DMS79 treated with DMSO at 0.1 percent for 48 hours (cell line): ENCODE measurements around the gene STC2.

Experiments used
- DNase-seq: peaks from one replicate; lab custom pipeline; 2025; lab: John Stamatoyannopoulos, UW

Gene STC2

DNA sequence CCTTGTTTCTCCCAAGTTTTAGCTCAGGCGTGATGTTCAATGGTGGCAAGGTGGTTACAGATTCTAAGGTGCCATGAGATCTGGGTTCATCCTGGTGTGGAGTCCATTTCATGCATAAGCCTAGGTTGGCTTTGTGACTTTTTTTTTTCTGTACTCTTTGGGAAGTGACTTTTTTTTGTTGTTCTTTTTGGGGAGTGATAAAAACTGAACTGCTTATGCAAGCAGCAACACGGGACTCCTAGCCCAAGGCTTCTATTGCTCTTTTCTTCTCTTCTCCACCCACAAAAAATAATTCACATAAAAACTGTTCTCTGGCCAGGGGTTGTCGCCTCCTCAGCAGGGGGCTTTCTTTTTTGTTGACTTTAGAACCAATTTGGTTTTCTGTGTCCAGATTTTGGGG, 15.4 kb downstream of the STC2 start:
- DNase-seq: no peak

DNA sequence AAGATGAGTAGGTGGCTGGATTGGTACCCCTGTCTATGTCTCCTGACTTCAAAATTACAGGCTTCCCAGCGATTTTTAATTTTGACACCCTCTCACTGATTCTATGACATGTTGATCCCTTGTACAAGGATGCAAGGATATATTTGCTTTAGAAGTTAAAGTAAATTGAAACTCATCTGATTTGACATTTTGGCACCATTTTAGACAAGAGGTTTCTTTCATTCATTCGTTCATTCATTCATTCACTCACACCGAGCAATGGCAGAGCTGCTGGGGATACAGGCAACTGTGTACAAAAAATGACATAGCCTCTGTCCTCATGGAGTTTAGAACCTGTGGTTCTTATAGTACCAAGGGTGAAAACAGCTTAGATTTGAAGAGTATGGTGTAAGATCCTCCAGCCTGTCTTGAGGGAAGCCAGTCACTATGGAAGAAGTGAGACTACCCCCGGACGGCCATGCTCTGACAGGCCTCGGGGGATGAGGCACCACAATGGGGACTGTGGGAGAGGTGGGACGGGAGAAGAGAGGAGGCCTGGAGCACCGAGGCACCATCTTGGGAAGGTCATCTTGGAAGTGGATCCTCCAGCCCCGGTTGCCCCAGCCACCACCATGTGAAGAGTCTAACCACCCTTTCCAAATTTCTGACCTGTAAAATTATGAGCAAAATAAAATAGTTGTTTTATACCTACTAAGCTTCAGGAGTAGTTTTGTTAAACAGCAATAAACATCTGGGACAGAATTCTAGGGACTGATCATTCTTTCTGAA, 16.2 kb downstream of the STC2 start:
- DNase-seq: no peak

DNA sequence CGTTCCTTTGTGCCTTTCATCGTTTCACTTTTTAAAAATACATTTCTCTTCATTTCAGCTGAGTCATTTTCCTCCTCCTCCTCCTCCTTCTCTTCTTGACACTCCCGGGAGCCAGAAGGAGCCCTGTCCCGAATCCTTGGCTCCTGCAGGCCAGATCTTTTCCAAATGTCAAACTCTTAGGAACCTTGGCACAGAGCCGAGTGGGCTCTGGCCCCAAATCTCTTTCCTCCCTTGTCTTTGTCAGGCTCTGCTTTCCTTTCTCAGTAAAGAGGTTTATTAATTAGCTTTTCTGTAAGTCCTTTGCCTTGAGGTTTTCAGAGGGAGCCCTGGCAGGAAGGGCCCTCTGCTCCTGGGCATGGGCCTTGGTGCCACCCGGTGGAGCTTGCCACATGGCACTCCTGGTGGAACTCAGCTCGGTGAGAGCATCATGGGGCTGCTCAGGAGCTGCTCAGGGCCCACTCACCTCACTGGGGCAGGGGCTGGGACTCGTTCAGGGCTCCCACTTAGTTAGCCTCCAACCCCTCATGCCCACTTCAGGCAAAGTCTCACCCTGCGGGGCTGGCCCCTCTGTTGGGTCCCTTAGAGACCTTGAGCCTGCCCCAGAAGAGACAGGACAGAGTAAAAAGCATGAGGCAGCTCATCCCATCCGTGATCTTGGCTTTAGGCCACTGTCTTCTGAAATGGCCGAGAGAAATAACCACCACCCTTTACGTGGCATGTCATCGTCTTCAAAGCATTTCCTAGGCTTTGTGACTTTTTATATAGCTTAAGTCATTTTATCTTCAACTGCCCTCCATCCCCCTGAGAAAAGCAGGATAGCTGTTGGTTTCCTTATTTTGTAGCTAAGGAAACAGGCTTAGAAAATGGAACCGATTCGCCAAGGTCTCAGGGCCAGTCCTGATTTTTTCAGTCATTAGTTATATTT, 17.1 kb downstream of the STC2 start:
- no peak for DNase-seq

DNA sequence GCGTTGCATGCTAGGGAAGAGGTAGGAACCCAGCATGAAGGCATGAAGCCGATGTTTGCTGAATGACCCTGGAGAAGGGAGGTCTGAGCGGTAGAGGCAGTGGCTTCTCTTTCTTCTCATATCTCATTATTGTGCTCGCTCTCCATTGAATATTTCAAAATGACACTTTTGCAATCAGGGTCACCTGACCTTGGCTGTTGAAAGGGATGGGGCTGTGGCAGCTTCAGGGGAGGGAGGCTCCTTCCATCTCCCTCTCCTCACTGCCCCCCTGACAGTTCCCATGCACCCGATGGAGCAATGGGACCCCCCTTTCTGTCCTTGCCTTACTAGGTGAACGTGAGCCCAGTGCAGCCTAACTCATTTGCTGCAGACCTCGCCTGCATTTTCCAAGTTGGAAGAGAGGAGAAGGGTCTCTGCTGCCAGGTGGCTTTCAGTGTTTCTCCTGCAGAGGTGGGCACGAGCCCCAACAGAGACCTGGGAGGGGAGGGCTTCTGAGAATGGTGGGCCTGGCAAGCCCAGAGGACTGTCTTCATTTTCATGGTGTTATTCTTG, 17.9 kb downstream of the STC2 start:
- no peak for DNase-seq

DNA sequence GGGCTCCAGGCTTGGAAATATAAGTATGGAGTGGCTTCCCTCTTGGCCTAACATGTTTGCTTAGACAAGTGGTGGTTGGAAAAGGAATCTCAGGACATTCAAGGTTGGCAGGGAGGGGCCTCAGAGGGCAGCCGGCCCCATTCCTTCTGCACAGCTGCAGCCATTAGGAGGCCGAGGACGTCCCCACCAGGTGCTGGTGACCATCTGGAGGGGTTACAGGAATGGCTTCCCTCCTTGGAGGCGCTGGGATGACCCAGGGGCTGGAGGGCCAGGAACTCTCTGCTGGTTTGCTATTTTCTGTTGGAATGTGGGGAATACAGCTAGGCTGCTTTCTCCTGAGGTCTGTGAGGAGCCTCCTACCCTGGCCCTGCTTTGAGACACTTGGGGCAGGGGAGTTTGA, 18.5 kb downstream of the STC2 start:
- DNase-seq: no peak

DNA sequence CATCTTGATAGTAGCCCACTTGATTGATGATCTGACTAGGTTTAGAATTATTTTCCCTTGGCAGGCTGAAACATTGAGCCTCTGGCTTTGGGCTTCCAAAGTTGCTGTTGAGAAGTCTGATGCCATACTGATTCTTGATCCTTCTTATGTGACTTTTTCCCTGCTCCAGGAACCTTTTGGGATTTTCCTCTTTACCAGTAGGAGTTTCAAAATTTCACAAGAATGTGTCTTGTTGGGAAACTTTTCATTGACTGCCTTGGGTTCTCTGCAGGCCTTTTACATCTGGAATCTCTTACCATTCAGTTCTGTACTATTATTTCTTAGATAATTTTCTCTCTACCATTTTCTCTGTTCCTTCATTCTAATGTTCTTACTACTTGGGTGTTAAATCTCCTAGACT, 20.0 kb downstream of the STC2 start:
- no peak for DNase-seq

DNA sequence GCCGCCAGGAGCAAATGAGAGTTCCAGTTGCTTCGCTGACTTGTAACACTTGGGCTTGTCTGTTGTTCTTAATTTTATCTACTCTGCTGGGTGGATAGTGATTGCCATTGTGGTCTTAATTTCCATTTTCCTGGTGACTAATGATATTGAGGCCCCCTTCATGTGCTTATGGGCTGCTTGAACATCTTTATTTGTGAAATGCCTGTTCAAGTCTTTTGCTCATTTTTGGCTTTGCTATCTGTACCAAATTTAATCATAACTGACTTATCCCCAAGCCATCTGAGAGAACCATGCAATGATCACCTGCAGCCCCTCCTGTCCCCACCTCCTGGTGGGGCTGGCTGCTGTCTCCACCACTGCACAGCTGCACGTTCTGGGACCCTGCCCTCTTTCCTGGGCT, 20.5 kb downstream of the STC2 start:
- no peak for DNase-seq

DNA sequence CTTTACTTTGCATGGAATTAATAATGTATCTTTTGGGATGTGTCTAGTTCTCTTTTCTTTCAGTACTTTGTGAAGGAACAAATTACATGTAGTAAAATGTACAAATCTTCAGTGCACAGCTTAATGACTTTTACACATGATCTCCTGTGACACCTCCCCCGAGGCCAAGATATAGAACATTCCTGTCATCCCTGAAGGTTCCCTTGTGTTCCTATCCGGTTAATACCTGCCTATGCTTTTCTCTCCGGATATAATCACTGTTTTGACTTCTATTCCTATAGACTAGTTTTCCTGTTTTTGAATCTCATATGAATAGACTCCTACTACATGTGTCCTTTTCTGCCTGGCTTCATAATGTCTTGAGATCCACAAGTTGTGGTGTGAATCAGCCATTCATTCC, 21.5 kb downstream of the STC2 start:
- DNase-seq: no peak

DNA sequence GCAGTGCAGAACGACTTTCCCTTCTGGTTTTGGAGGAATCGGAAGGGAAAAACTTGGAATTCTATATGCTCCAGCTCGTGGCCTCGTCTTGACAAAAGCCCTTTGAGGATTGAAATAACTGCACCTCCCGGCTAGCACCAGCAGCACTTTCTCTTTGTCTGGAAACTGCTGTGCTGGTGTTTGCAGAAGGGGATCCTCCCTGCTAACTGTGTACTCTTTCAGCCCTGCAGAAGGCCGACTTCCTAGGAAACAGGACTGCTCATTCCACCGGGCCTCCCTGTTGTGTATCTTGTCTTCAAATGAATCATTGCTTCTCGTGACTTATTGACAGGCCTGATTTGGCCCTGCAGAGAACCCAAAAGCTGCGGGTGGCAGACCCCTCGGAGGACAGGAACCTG, 23.6 kb downstream of the STC2 start:
- no peak for DNase-seq

DNA sequence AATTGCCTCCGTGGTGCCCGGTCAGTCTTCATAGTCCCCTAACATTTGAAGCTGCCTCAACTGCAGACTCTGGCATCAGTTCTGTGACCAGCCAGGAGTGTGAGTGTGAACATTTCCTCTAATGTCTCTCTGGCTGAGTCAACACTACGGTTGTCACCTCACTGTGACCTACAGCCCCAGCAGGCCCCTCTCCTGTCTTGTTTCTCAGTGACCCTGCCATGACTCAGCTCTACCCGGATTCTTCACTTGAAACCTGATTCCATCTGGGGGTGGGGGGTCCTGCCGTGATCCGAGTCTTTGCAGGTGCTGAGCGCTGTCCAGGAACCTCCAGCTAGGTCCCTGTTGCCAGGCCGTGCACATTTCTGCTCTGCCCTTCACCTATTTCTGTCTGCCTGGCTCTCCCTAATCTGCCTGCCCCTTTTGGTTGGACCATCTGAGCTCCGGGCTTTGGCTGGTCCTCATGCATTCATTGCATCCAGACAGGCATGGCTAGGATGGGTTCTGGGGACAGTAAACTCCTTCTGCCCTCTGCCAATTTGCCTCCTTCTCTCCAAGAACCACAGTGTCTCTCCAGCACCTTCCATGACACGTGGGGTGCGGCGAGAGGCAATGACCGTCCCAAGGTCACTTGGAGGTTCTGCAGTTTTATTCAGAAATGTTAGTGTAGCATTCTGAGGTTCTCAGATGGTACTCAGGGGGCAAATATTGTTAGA, 24.2 kb downstream of the STC2 start:
- no peak for DNase-seq

DNA sequence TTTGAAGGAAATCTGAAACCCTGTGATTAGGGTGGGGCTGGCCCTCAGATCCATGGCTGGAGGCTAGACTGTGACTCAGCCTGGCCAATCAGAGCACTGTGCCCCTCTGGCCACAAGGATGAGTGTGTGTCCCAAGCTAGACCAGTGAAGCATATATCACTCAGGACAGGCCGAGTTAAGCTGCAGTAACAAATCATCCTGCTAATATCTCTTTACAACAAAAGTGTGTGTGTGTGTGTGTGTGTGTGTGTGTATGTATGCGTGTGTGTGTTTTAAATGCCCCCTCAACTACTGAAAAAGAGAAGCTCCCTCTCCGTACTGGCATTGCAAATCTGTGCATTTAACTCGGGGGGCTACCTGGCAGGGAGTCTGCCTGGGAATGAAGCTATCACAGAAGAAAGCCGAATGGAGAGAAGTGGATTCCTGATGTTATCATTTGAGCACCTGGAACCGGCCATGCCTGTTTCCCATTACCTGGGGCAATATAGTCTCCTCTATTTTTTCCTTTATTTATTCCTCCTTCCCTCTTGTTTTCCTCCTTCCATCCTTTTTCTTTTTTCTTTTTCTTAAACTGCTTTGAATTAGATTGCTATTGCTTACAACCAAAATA, 25.6 kb downstream of the STC2 start:
- no peak for DNase-seq

DNA sequence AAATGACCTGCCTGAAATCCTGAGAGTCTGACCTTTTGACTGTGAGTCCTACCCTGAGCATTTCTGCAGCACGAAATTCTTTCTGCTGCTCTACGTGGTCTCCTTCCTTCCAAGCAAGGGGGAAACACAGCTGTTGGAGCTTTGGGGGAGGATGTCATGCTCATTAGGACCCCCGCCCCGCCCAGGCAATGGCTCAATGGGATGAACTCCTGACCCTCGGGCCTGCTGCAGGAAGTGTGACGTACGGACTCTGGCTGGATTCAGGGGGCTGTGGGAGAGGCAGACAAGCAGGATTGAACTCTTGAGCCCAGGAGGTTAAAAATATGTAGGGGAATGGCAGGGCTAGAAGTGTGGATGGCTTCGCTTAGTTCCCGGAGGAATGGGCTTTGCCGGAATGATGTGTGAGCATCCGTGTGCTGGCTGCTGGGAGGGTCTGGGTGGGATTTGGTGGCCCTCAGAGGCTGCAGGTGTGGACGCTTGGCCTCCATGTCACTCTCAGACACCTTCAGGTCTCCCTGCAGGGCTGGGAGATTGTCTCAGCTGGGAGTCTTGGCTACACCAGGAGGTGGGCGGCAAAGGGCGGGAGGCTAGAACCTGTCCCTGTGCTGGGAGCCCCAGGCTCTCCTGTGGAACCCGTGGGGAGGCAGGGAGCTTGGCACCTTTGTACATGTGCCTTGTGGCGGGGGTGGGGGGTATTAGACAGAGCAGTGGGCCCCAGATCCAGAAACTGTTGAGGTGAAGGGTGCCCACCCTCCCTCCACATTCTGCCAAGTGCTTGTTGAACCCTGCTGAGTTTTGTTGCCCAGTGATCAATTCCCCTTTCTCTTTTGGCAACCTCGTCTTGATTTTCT, 26.3 kb downstream of the STC2 start:
- no peak for DNase-seq

DNA sequence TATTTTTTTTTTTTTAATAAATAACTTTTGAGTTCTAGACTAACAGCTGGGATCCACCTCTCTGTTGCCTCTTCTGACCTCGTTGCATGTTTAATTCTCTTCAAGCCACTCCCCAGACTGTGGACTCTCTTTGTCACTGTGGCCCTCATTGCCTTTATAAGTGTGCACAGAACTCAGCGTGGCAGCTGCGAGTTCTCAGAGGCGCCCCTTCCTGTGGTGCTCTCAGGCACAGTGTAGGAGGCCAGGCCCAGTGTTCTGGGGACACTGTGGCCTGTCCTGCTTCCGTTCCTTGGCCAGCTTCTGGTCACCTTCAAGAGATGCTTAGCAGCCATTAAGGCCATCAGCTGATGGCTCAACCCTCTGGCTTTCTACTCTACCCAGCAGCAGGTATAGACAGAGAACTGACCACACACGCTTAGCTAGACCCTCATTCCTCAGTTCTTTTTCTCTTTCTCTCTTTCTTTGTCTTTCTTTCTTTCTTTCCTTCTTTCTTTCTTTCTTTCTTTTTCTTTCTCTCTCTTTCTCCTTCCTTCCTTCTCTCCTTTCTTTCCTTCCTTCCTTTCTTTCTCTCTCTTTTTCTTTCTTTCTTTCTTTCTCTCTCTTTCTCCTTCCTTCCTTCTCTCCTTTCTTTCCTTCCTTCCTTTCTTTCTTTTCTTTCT, 27.7 kb downstream of the STC2 start:
- DNase-seq: no peak

DNA sequence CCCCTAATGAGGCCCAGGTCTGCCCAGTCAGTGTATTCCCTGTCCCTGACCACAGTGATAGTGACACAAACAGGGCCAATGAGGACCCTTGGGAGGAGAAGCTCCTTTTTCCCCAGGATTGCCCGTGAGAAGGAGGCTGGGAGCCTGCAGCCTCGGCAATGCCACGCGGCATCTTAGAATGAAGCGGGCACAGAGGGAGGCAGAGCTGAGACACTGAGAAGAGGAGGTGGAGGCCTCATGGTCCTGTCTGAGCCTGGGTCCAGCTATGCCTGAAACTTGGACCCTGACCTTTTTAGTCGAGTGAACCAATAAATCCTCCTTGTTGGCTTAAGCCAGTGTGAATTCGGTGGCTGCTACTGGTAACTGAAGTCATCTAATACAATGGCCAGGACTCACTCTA, 28.4 kb downstream of the STC2 start:
- no peak for DNase-seq

DNA sequence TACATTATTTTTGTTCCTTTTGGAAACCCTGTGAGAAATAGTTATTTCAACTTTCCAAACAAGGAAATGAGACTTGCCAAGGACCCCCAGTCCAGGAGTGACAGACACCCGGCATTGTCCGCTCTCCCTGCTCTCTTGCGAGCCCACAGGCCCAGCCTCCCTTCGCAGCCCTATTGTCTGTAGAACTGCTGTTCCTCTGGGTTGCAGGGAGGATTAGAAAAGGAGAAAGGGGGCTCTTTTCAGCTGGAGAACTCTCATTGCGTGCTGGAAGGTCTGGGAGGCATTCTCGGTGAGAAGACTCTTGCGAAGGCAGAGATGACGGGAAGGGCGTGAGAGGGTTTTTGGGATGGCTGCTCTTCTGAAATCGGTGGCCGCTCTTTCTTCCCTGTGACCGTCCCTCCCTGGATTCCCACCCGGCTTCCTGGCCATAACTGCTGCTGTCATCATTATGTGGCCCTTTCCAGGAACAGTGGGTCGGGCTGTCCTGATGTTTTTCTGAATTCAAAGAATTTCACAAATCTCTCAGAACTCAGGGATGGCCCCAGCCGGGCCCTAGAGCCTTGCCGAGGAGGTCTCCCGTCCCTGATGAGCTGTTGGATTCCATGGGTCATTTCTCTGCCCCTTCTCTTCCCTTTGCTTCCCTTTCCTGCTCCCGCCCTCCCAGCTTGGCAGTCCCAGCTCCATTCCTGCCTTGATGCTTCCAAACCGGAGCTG, 29.8 kb downstream of the STC2 start:
- DNase-seq: no peak

DNA sequence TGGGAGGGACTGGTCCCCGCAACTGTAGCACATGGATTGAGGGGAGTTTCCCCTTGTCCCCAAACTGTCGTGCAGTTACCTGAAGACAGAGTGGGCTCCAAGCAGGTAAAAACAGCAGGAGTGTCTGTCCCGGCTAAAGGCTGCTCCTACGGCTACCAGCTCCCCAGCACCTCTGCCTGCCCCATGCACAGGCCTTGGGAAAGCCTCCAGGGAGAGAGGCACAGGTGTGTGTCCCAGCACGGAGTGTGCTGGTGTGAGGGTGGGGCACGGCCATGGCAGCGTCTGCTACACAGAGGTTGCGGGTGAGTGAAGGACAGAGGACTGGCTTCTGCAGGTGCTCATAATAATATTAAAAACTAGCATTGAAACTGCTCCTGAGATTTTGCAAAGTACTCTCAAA, 30.4 kb downstream of the STC2 start:
- DNase-seq: no peak

DNA sequence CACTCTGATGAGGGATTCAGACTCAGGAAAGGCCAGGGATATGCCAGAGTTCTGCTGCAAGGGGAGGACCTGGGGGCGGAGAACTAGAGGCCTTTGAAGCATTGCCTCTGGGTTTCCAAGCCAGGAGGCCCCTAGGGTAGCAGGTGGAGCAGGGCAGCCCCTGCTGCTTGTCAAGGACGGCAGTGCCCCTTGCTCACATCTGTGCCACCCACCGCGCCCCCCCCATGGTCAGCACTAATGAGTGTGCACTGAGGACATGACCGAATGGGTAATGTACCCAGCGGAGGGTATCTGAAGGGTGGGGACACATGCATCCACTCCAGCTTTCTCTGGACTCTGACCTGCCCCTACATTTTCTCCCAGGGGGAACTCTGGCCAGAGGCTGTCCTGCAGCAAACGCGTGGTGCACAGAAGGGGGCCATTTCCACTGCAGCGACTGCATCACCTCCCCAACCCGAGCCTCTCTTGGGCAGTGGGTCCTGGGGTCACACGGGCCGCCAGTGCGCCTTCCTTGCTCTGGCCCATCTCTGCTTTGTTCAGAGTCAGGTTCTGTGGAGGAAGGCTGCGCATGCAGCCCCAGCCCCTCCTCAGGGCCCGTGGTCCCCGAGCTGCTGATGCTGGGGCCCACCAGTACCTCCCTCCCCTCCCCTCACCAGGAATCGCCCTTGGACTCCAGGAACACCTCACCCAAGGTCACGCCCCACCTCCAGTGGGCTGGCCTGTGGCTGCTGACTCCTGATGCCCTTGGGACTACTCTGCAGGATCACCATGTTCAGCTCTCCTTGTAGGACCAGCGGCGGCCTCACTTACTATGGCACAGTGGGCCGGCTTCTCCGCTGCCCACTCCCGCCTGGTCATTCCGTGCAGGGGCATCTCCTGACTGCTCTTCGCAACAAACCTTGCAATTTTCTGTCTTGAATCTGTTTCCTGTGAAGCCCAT, 31.2 kb downstream of the STC2 start:
- no peak for DNase-seq

DNA sequence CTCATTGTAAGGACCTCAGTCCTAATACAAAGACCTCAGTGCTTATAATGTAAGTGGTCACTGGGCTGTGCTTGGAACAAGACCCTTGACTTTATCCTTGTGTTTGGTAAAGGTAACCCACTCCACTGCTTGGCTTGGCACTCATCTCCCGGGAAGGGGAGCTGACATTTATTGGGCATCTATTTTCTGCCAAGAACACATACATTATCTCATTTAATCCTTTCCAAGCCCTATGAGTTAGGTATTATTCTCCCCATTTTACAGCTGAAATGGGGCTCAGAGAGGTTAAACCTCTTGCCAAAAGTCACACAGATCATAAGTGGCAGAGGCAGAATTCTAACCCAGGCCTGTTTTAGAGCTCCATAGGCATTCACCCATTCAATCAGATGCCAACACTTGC, 32.4 kb downstream of the STC2 start:
- DNase-seq: no peak
